GM12873 (cell line): ENCODE measurements around the gene CLSTN2.

Experiments
- TF ChIP-seq, protein P1 (sequence below): IDR thresholded peaks from 2 replicates; pipeline ENCODE4 v1.5.1; 2012; ENCODE audit warnings: low read depth, mild to moderate bottlenecking, moderate library complexity, low read length, control low read depth; ENCODE audit not compliant: insufficient read depth; ENCODE audit errors: missing control alignments

The CLSTN2 gene

DNA sequence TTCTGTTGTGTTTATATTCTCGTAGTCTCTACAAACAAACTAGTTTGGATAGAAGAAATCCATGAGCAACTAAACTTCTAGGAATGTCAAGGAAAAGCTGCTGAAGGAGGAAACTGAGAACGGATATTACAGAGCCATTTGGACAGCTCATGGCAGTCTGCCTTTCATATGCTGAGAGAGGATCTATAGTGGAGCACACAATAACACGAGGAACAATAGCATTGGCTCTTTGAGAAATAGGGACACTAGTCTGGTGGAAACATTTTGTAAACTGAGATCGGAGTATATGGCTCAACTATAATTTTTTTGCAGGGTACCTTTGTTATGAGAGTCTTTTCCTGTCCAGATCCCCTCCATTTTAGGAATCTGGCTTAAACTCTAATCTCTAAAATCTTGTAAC lies 200.5 kb downstream of the CLSTN2 start:
- TF ChIP-seq, protein P1, sequence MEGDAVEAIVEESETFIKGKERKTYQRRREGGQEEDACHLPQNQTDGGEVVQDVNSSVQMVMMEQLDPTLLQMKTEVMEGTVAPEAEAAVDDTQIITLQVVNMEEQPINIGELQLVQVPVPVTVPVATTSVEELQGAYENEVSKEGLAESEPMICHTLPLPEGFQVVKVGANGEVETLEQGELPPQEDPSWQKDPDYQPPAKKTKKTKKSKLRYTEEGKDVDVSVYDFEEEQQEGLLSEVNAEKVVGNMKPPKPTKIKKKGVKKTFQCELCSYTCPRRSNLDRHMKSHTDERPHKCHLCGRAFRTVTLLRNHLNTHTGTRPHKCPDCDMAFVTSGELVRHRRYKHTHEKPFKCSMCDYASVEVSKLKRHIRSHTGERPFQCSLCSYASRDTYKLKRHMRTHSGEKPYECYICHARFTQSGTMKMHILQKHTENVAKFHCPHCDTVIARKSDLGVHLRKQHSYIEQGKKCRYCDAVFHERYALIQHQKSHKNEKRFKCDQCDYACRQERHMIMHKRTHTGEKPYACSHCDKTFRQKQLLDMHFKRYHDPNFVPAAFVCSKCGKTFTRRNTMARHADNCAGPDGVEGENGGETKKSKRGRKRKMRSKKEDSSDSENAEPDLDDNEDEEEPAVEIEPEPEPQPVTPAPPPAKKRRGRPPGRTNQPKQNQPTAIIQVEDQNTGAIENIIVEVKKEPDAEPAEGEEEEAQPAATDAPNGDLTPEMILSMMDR, result no peak

DNA sequence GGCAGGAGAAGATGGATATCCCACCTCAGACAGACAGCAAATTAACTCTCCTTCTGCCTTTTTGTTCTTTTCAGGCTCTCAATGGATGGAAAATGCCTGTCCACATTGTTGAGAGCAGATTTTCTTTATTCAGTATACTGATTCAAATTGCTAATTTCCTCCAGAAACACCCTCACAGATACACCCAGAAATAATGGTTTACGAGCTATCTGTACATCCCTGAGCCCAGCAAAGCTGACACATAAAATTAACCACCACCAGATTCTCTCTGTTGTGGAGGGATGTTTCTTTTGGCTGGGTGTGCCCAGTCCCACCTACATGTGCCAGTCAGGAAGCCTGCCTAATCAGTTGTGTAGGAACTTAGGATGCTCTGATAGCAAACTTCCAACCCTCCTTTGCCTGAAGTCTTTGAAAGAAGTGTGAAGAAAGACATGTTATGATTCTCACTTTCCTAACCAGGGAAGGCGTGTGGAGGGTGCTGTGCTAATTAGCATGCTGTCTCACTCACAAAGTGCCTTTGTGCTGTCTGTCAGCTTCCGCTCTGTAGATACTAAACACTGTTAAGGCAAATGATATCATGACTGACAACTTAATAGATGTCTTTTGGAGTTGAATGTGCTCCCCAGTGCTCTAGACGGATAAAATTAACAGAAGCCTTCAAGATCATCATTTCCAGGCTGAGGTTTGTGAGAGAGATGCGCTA lies 208.5 kb downstream of the CLSTN2 start:
- TF ChIP-seq, protein P1, result no peak

DNA sequence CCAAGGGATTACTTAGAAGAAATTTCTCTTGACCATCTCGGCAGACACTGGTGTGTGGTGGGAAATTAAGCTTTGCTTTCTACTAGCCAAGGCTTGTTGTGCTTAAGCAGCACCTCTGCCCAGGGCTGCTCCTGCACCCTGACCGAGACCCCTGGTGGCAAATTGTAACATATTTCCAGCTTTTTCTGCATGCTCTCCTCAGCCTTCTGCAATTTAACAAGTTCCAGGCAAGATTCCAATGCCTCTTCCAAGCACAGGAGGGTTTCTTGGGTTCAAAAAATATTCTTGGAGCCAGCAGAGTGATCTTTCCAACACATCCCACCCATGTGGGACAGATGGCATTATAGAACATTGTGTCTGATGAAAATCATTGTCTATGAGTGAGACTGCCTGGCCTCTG lies 210.5 kb downstream of the CLSTN2 start:
- TF ChIP-seq, protein P1, result no peak

DNA sequence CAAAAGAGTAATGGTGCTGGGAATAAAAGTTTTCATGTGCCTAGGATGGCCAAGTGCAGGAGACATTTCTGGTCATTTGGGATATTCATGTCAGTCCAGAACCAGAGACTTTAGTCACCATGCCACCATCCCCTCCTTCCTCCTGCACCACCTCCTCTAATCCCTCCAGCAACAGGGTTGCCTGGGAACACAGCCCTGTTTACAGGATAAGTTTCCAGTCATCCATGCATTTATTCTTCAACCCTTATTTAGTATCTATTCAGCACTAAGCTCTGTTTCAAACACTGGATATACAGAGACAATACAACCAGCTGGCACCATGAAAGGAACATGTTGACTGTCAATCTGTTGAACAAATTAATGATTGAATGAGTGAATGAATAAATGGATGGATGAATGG lies 211.7 kb downstream of the CLSTN2 start:
- TF ChIP-seq, protein P1, result no peak

DNA sequence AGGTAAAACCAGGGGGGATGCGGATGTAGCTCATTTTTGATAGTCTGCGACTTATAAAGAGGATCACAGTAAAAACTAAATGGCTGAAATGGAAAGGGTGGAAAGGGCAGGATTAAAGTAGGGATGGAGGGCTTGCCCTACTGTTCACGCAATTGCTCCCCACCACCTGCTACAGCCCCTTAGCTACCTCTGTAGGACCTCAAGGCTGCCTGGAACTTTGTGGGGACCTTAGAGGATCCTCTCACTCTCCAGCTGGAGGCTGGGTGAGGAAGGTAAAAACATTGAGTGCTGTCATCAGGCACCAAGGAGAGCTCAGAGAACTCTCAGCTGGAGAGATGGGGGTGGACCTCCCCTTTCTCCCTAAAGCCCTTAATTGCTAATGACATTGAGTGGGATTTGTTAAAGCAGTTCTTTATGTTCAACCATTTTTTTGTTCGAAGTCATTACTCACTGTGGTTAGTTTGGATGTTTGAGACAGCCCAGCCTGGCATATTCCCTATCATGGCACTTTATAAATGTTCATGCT lies 213.0 kb downstream of the CLSTN2 start:
- TF ChIP-seq, protein P1, result no peak

DNA sequence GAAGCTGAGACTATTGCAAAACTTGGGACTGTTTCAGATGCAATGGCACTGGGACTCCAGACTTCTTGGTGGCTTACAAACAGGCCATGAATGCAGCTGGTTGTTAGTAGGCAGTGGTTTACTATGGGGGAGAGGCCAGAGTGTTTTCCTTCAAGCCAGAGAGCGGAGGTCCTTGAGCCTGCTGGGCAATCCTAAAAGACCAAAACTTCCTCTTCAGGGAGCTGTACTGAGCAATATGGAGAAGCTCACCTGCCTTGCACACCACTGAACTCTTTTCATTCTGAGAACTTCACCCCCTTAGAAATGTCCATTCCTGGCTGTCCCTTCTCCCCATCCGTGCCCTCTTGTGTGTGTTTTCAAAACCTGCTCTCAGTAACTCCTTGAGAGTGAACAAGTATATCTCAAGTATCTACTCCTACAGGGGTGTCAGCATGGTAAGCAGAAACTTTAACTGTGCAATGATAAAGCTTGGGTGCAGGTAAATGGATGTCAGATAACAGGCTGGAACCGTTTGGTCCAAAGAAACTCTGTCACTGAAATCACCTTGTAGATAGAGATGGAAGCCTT lies 213.9 kb downstream of the CLSTN2 start:
- TF ChIP-seq, protein P1, result no peak

DNA sequence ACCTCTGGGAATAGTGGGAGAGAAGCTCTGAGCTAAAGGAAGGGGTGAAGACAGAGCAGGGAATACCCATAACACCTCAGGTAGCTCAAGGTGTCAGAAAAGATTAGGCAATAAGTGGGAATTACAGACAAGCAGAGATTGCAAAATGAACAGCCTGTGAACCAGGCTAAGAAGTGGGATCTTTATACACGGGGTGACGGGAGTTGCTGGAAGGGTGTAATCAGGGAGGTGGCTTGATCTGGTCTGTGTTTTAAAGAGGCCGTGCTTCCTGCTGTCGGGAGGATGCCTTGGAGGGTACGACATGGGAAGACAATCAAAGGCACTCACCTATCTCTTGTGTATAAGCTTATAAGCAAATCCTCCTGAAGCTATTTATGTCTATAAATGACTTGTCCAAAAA lies 216.3 kb downstream of the CLSTN2 start:
- TF ChIP-seq, protein P1, result no peak
